ENCODE data around the gene FAM149B1.

The FAM149B1 gene

DNA sequence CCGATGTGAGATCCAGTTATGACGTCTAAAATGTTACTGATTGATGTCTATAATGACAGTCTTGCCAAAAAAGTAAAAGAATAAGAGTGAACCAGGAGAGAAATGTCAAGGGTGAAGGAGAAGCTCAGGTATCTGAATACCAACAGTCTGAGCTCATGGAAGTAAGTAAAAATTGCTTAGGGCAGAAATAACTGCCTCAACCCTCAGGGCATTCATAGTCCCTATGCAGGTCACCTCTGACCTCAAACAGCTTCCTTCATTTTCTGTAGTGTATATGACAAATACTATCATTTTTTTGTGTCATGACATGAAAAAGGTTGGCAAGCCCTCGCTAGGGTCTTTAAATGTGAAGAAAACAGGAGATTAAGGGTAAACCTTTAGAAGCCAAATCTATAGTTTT is 125.5 kb downstream of the FAM149B1 start:
- Histone ChIP-seq H3K27me3 (ENCODE audit: low read length) (no peaks in the 10 kb centered on the region), H3K4me3 (ENCODE audit: insufficient read depth, low read length, poor library complexity, severe bottlenecking) (no peak overlapping the region), H4K20me1 (ENCODE audit: low read depth, low read length) (no peaks in the 10 kb centered on the region), H3K36me3 (ENCODE audit: low read length) (peaks cover 2% of the 10 kb centered on the region; the same call in 1 of the 2 replicates), H2AFZ (ENCODE audit: low read depth, low read length, severe bottlenecking) (no peak overlapping the region), H3F3A (ENCODE audit: insufficient read depth) (no peaks in the 10 kb centered on the region), H3K9me3 (ENCODE audit: insufficient read depth, low read length) (no peaks in the 10 kb centered on the region), H3K79me2 (ENCODE audit: insufficient read depth, low read length) (no peaks in the 10 kb centered on the region), H3K4me2 (ENCODE audit: low read depth, low read length, poor library complexity, severe bottlenecking) (no peak overlapping the region), H3K9me2 (replicated peaks; ENCODE audit: insufficient read depth, low read length) (no peaks in the 10 kb centered on the region), H3K27ac (ENCODE audit: low read depth, low read length) (no peak overlapping the region), H3K9ac (ENCODE audit: low read length) (no peak overlapping the region)
- TF ChIP-seq, protein P1, sequence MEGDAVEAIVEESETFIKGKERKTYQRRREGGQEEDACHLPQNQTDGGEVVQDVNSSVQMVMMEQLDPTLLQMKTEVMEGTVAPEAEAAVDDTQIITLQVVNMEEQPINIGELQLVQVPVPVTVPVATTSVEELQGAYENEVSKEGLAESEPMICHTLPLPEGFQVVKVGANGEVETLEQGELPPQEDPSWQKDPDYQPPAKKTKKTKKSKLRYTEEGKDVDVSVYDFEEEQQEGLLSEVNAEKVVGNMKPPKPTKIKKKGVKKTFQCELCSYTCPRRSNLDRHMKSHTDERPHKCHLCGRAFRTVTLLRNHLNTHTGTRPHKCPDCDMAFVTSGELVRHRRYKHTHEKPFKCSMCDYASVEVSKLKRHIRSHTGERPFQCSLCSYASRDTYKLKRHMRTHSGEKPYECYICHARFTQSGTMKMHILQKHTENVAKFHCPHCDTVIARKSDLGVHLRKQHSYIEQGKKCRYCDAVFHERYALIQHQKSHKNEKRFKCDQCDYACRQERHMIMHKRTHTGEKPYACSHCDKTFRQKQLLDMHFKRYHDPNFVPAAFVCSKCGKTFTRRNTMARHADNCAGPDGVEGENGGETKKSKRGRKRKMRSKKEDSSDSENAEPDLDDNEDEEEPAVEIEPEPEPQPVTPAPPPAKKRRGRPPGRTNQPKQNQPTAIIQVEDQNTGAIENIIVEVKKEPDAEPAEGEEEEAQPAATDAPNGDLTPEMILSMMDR (IDR thresholded peaks at IDR 0.05; ENCODE audit: insufficient read depth, low read length, poor library complexity, severe bottlenecking), result no peak
- no peak for TF ChIP-seq EZH2phosphoT487 (conservative IDR thresholded peaks at IDR 0.05; ENCODE audit: low read length)
